ENCODE results near the gene APBB2. TPM values are rescaled to one million over a fixed set of nuclear protein-coding genes. Genes with fewer than 3 reads are reported as not detected.

The APBB2 gene
- total and polyA plus RNA-seq, 10 of the 15 experiments (the other 5 are each of a cell fraction or from before 2014, with no cell fraction given) = 2.7 to 24.6 (median 19.0) TPM

GRCh38 chr4:41106694-41107419, 107.5 kb downstream of the APBB2 start:
- 74% methylated on average over 7 of the region's 7 CpGs for WGBS (ENCODE audit: insufficient coverage, insufficient replicate concordance, low lambda C conversion rate, missing lambda C conversion rate)

DNA sequence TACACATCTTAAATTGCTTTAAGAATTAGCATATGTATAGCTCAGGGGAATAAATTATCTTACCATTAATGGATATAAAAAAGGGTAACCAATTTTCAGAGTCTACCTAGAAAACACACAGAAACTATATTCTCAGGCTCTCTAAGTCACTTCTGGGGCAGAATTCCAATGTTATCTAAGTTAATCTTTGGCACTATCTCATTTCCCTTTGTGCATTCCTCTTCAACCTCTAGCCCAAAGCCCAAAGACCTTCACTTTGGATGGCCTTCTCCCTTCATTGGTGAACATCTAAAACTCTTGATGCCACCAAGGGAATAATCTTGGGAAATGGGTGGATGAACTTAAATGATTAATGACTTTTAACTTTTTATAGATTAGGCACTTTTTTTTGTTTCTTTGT, 108.3 kb downstream of the APBB2 start:
- FAIRE-seq (no peak), ATAC-seq (no peak), DNase-seq (ENCODE audit: low read depth, low spot score) (no peak)
- H3K4me2 ChIP-seq (ENCODE audit: control insufficient read depth, insufficient read depth) = no peak overlapping the region
- ChIA-PET POLR2A (interaction anchor here (0.6 to 1.4 kb wide), 3 partner anchors 30 to 199 kb away, joined by 3 to 4 read pairs (median 3); no protein-coding TSS in a partner anchor), SMC1A (ENCODE audit: uncharacterized antibody, unreplicated experiment) (interaction anchor here (0.7 to 1.0 kb wide), 2 partner anchors 49 to 127 kb away, joined by 3 read pairs; no protein-coding TSS in a partner anchor), CTCF (no interaction called here), RAD21 (ENCODE audit: unreplicated experiment) (no interaction called here)
- TF ChIP-seq SREBF2 (IDR thresholded peaks at IDR 0.05; ENCODE audit: low read length) = no peak
- no peak for TF ChIP-seq SIX5 (IDR thresholded peaks at IDR 0.05; ENCODE audit: low read depth, low read length, severe bottlenecking)
- no peak for TF ChIP-seq MXI1 (IDR thresholded peaks at IDR 0.05; ENCODE audit: low read depth, low read length)
- TF ChIP-seq LARP7 (IDR thresholded peaks at IDR 0.05) = no peak
- TF ChIP-seq SUPT20H (IDR thresholded peaks at IDR 0.05; ENCODE audit: borderline replicate concordance, control insufficient read depth, low read depth, low read length) = no peak
- TF ChIP-seq MLLT1 (IDR thresholded peaks at IDR 0.05) = no peak
- H3K27ac ChIP-seq (ENCODE audit: control insufficient read depth, insufficient read depth) = no peak overlapping the region
- no peaks in the 10 kb centered on the region for H4K20me1 ChIP-seq (ENCODE audit: control insufficient read depth, insufficient read depth)
- H3K4me1 ChIP-seq (ENCODE audit: control insufficient read depth, insufficient read depth, low read length) = no peaks in the 10 kb centered on the region
- no peaks in the 10 kb centered on the region for H3K27me3 ChIP-seq (replicated peaks in 1 of 2; ENCODE audit: control insufficient read depth in 2 of 2, insufficient read depth in 2 of 2, low read length in 1 of 2)
- H3K36me3 ChIP-seq (ENCODE audit: control insufficient read depth in 2 of 2, insufficient read depth in 2 of 2, low read length in 1 of 2) = no peaks in the 10 kb centered on the region
- no peaks in the 10 kb centered on the region; the same call in 1 of the 3 replicates for H3K9me3 ChIP-seq (replicated peaks; ENCODE audit: control insufficient read depth, insufficient read depth, low read length)
- H3K79me2 ChIP-seq (ENCODE audit: control insufficient read depth, insufficient read depth, low read length) = no peaks in the 10 kb centered on the region
- no TSS peak for BruUV-seq (replicated peaks)
- no peak overlapping the region for H2AFZ ChIP-seq (ENCODE audit: control insufficient read depth, low read depth, low read length)
- no peak overlapping the region for H3K4me3 ChIP-seq
- intact Hi-C loops (cut with micrococcal nuclease; ENCODE audit: unreplicated experiment) (no loop called here), in situ Hi-C loops (cut with MboI) (no loop called here)
- H3K9ac ChIP-seq (ENCODE audit: control insufficient read depth, insufficient read depth, low read length) = no peak overlapping the region

More at GRCh38 chr4:41106694-41107419, 107.5 kb downstream of the APBB2 start:
- DNase-seq (ENCODE audit: low read depth, low spot score) (no peak), FAIRE-seq (no peak), ATAC-seq (no peak)
- Histone ChIP-seq H3K79me2 (ENCODE audit: control insufficient read depth, insufficient read depth, low read length) (no peaks in the 10 kb centered on the region), H3K4me1 (ENCODE audit: control insufficient read depth, insufficient read depth, low read length) (no peaks in the 10 kb centered on the region), H3K27ac (ENCODE audit: control insufficient read depth, insufficient read depth) (no peak overlapping the region), H2AFZ (ENCODE audit: control insufficient read depth, low read depth, low read length) (no peak overlapping the region), H3K4me3 (no peak overlapping the region), H3K27me3 (replicated peaks in 1 of 2; ENCODE audit: control insufficient read depth in 2 of 2, insufficient read depth in 2 of 2, low read length in 1 of 2) (no peaks in the 10 kb centered on the region), H3K36me3 (ENCODE audit: control insufficient read depth in 2 of 2, insufficient read depth in 2 of 2, low read length in 1 of 2) (no peaks in the 10 kb centered on the region), H3K4me2 (ENCODE audit: control insufficient read depth, insufficient read depth) (no peak overlapping the region), H3K9me3 (replicated peaks; ENCODE audit: control insufficient read depth, insufficient read depth, low read length) (no peaks in the 10 kb centered on the region; the same call in 1 of the 3 replicates), H3K9ac (ENCODE audit: control insufficient read depth, insufficient read depth, low read length) (no peak overlapping the region), H4K20me1 (ENCODE audit: control insufficient read depth, insufficient read depth) (no peaks in the 10 kb centered on the region)
- intact Hi-C loops (cut with micrococcal nuclease; ENCODE audit: unreplicated experiment) (no loop called here), in situ Hi-C loops (cut with MboI) (no loop called here)
- CTCF ChIA-PET = no interaction called here
- RAD21 ChIA-PET (ENCODE audit: unreplicated experiment) = no interaction called here
- POLR2A ChIA-PET = interaction anchor here (0.6 to 1.4 kb wide), 3 partner anchors 29 to 59 kb away, joined by 3 read pairs; no protein-coding TSS in a partner anchor
- TF ChIP-seq, protein P1, sequence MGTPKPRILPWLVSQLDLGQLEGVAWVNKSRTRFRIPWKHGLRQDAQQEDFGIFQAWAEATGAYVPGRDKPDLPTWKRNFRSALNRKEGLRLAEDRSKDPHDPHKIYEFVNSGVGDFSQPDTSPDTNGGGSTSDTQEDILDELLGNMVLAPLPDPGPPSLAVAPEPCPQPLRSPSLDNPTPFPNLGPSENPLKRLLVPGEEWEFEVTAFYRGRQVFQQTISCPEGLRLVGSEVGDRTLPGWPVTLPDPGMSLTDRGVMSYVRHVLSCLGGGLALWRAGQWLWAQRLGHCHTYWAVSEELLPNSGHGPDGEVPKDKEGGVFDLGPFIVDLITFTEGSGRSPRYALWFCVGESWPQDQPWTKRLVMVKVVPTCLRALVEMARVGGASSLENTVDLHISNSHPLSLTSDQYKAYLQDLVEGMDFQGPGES (IDR thresholded peaks at IDR 0.05) = no peak
- no TSS peak for BruUV-seq (replicated peaks)
- SMC1A ChIA-PET (ENCODE audit: uncharacterized antibody, unreplicated experiment) = interaction anchor here (0.7 to 1.0 kb wide), 2 partner anchors 12 to 46 kb away, joined by 3 read pairs; no protein-coding TSS in a partner anchor
